Measurements from ENCODE around the gene RIMS4.

Gene RIMS4

DNA sequence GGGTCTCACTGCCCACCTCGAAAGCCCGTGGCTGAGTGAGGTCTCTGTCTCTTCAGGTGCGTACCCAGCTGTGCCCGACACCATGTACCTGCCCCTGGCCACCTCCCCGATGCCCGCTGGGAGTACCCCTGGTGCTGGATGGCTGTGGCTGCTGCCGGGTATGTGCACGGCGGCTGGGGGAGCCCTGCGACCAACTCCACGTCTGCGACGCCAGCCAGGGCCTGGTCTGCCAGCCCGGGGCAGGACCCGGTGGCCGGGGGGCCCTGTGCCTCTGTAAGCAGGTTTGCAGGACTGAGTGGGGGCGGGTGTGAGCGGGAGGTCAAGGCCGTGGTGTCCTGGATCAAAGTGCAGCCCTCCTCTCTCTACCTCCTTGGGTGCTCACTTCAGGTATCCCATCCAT lies 90.5 kb downstream of the RIMS4 start:
- DNase-seq (ENCODE audit: low read depth) = no peak

DNA sequence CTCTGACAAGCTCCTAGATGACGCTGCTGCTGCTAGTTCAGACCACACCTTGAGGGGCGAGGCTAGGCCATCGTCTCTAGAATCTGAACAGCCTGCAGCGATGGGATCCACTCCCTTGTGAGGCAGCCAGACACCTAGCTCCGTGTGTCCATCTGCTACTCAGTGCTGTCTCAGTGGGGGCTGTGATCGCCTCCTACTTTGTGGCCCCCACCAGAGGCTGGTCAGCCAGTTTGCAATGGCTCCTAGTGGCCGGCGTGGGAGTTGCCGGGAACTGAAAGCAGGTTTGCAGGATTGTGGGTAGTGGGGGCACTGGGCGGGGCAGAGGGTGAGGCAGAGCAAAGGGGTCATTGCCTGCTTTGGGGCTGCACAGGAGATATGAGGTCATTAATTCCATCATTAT lies 92.4 kb downstream of the RIMS4 start:
- no peak for DNase-seq (ENCODE audit: low read depth)

GRCh38 chr20:44716309-44717106 lies 93.8 kb downstream of the RIMS4 start:
- no peak for DNase-seq (ENCODE audit: low read depth)

GRCh38 chr20:44715499-44716308 lies 94.6 kb downstream of the RIMS4 start:
- DNase-seq (ENCODE audit: low read depth) = no peak

DNA sequence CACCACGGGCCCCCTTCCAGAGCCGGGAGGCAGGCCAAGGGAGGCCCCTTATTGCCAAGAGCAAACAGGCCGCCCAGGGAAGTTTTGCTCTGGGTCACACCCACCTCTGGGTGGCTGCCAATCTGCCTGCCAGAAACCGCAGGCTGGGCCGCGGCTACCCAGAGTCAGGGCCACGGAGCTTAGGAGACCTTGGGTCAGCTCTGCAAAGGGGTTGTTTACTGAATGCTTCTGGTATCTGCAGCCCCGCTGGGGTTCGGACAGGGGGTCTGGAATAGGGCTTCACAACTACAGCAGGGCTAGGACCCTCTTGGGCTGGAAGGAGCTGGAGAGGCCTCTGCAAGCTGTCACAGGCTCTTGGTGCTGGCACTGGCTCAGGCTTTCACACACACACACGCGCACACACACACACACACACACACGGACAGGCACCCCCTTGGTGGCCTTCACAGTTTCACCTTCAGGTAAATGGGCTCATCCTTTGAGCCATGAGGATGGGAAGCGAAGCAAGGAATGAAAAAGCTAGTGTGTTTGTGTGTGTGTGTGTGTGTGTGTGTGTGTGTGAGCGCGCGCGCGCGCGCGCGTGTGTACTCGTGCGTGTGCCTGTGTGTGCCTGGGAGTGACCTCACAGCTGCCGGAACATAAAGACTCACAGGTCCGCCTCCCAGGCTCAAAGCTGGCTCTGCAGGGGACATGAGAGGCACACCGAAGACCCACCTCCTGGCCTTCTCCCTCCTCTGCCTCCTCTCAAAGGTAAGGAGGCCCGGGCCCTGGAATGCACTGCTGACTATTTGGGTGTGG lies 95.4 kb downstream of the RIMS4 start, which contains the start of gene CCN5:
Gene CCN5, plus strand, starts transcription at position 669 of the 798 bp plus-strand sequence. Its CDS starts 22 bp downstream, at position 691.
- DNase-seq (ENCODE audit: low read depth) = no peak

- no peak for DNase-seq (ENCODE audit: low read depth)
Measured at GRCh38 chr20:44714102-44714700, 96.1 kb downstream of the RIMS4 start.

DNA sequence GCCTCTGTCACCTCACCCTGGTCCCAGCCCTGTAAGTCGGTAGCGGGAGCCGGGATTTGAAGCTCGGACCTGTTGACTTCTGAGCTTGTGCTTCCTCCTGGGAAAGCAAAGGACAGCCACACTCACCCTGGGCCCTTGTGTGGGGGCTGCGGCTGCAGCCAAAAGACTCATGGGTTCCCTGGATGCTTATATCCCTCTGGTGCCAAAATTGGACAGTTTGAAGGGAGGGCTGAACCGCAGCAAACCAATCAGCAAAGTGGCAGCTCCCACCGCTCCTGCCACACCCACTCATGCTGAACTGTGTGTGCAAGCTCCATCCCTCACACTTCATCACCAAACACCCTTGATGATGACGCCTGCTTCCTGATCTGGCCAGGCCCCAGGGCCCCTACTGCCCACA lies 99.1 kb downstream of the RIMS4 start:
- no peak for DNase-seq (ENCODE audit: low read depth)

DNA sequence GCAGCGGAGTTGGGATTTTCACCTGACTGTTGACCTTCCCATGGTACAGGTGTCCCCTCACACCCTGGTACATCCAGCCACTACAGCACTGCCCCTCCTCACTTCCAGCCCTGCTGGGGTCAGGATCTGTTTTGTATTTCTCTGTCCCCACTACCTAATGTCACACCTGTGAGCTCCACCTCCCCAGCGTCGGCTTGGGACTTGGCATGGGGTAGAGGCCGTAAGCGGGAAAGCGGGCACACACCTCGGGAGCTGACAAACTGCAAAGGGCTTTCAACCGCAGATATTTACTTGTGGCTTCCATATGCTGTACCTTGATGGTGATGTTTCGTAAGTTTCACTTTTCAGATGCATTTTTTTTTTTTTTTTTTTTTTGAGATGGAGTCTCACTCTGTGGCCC lies 100.5 kb downstream of the RIMS4 start:
- no peak for DNase-seq (ENCODE audit: low read depth)

DNA sequence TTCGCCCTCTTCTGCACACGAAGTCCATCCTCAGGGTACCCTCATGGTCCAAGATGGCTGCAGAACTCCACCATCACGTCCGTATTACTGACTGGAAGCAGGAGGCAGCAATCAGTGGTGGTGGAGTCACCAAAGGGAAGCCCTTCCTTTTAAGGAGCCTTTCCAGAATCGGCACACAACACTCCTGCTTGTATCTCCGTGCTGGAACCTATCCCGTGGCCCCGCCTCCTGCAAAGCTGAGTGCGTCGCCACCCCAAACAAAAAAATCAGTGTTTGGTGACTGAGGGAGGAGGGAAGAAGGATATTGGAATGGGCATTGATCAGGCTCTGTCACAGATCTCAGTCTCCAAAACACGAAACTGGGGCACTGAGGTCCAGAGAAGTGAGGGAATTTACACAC lies 101.0 kb downstream of the RIMS4 start:
- DNase-seq (ENCODE audit: low read depth) = no peak

DNA sequence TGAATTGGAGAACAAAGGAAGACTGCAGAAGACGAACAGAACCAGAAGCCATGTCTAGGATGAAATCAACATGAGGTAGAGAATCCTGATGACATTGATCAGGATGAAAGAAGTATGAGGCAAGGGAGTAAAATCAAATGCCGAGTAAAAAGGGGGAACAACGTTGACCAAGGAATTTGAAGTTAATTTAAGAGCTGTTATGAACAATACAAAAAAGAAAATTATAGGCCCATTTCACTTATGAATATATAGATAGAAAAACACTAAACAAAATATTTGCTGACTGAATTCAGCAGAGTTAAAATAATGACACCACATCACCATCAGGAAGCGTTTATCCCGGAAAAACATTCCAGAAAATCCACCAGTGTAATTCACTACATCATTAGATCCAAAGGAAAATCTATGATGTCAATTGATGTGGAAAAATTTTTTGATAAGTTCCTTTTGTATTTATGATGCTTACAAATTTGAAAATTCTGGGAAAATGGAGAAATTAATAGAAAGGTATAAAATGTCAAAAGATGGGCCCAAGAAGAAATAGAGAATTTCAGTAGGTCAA lies 103.2 kb downstream of the RIMS4 start:
- DNase-seq (ENCODE audit: low read depth) = no peak

- no peak for DNase-seq (ENCODE audit: low read depth)
Measured at GRCh38 chr20:44706301-44707017, 103.9 kb downstream of the RIMS4 start.

DNA sequence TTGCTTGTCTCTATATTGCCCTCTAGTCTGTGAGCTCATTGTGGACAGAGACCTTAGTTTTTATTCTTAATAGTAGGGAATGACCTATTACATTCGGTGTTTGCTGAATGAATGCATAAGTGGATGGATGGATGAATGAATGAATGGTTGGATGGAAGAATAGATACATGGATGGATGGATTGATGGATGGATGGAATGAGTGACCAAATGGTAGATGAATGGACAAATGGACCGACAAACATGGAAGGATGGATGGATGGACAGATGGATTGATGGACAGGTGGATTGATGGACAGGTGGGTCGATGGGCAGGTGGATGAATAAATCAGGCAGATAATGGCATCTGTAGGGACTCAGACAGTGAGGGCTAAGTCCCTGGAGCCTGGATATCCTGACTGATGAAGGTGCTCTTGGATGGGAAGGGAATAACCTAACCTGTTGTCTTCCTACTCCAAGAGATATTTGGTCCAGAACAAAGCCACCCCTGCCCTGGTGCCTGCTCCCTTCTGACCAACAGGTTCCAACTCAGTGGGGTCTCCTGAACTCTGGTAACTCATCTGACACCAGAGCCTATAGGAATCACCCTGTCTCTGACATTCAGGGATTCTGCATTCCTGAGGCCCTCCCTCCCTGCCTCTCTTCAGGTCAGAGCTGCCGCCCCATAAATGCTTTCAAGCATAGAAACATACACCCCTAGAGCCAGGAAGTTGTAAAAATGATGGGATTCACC lies 104.8 kb downstream of the RIMS4 start:
- DNase-seq (ENCODE audit: low read depth) = no peak

GRCh38 chr20:44704551-44704971 lies 105.8 kb downstream of the RIMS4 start:
- DNase-seq (ENCODE audit: low read depth) = no peak

DNA sequence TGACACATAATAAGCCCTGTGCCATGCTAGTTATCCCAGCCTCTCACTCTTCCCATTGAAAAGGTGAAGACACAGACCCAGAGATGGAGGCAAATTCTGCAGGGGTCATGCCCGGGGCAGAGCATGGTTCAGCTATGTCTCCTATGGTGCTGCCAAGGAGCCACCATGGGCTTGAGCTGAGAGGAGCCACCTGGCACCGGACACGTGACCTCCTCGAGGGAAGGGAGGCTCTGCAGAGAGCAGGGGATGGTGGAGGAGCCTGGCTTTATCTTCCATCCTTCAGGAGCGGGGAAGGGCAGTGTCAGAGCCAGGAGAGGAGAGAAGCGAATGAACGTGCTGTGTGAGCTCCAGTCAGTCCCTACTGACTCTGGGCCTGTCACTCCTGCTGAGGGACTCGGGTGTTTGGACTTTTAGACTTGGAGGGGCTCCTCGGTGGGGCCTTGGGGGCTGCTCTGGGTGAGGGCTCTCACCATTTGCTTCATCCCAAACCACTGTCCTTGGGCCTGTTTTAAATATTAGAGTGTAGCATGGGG lies 106.3 kb downstream of the RIMS4 start:
- no peak for DNase-seq (ENCODE audit: low read depth)

GRCh38 chr20:44703183-44703925 lies 107.0 kb downstream of the RIMS4 start:
- DNase-seq (ENCODE audit: low read depth) = no peak

GRCh38 chr20:44702776-44703175 lies 107.6 kb downstream of the RIMS4 start:
- no peak for DNase-seq (ENCODE audit: low read depth)

DNA sequence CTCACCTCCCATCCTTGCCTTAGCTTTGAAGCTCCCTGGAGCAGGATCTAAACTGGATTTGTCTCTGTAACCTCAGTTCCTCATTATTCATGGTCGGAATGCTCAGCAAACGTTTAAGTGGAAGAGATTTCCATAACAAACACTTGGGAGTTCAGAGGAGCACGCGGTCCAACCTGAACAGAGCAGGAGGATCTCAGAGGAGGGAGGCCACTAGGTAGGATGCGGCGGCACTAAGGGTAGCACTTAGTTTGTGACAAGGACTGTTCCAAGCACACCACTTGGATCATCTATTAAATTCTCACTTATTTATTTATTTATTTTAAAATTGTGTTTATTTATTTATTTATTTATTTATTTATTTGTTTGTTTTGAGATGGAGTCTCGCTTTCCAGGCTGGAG lies 108.5 kb downstream of the RIMS4 start:
- no peak for DNase-seq (ENCODE audit: low read depth)
